ENCODE results near the gene RRP9. TPM values are rescaled to one million over a fixed set of nuclear protein-coding genes. Genes with fewer than 3 reads are reported as not detected.

Gene RRP9
- total RNA-seq, 1 experiment from 2014 or later: 49.9 TPM

DNA sequence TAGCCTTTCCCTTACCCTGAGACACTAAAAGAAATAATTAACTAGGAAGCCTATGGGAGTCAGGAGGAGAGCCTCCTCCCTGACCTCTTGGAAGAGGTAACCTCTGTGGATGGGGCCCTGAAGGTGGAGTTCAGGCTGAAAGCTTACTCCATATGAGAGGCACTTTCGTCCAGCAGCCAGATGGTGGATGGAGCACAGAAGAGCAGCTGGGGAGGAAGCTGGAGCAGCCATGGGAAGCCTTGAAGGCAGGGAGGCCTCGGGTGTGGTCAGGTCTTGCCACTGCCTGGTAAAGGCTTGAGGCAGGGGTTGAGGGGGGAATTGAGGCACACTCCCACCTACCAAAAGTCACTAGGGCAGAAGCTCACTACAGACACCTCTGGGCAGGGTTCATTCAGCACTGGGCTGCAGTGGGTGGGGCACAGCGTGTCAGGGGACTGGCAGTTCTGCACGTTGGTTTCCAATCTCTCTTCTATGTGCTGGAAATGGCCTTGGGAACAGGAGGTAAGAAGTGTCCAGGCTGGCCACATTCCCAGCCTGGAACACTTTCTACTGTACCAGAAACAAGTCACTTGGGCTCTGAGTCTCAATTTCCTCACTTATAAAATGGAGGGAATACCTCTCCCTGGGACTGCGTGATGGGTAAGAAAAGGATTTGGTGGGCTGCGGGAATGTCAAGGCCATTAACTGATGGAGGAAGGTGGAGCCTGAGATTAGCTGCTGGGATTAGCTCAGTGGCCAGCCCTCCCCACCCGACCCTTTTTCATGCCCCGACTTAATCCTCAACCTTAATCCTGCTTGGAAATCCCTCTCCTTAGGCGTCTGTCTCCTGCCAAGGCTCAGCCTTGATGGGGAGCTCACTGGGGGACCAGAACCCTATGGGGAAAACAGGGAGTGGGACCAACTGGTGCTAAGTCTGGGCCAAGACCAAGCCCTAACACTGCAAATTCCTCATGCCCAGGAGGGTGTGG, 20.2 kb upstream of the RRP9 start (continued):
- TF ChIP-seq, protein P1, sequence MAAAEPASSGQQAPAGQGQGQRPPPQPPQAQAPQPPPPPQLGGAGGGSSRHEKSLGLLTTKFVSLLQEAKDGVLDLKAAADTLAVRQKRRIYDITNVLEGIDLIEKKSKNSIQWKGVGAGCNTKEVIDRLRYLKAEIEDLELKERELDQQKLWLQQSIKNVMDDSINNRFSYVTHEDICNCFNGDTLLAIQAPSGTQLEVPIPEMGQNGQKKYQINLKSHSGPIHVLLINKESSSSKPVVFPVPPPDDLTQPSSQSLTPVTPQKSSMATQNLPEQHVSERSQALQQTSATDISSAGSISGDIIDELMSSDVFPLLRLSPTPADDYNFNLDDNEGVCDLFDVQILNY (CRISPR knock-in tag; IDR thresholded peaks at IDR 0.05): no peak
- TF ChIP-seq ZNF138 (CRISPR knock-in tag; conservative IDR thresholded peaks at IDR 0.05) (no peak), SMAD4 (CRISPR knock-in tag; IDR thresholded peaks at IDR 0.05) (no peak)
- TF ChIP-seq, protein P2, sequence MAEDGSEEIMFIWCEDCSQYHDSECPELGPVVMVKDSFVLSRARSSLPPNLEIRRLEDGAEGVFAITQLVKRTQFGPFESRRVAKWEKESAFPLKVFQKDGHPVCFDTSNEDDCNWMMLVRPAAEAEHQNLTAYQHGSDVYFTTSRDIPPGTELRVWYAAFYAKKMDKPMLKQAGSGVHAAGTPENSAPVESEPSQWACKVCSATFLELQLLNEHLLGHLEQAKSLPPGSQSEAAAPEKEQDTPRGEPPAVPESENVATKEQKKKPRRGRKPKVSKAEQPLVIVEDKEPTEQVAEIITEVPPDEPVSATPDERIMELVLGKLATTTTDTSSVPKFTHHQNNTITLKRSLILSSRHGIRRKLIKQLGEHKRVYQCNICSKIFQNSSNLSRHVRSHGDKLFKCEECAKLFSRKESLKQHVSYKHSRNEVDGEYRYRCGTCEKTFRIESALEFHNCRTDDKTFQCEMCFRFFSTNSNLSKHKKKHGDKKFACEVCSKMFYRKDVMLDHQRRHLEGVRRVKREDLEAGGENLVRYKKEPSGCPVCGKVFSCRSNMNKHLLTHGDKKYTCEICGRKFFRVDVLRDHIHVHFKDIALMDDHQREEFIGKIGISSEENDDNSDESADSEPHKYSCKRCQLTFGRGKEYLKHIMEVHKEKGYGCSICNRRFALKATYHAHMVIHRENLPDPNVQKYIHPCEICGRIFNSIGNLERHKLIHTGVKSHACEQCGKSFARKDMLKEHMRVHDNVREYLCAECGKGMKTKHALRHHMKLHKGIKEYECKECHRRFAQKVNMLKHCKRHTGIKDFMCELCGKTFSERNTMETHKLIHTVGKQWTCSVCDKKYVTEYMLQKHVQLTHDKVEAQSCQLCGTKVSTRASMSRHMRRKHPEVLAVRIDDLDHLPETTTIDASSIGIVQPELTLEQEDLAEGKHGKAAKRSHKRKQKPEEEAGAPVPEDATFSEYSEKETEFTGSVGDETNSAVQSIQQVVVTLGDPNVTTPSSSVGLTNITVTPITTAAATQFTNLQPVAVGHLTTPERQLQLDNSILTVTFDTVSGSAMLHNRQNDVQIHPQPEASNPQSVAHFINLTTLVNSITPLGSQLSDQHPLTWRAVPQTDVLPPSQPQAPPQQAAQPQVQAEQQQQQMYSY (CRISPR knock-in tag; IDR thresholded peaks at IDR 0.05): no peak
- TF ChIP-seq, protein P3, sequence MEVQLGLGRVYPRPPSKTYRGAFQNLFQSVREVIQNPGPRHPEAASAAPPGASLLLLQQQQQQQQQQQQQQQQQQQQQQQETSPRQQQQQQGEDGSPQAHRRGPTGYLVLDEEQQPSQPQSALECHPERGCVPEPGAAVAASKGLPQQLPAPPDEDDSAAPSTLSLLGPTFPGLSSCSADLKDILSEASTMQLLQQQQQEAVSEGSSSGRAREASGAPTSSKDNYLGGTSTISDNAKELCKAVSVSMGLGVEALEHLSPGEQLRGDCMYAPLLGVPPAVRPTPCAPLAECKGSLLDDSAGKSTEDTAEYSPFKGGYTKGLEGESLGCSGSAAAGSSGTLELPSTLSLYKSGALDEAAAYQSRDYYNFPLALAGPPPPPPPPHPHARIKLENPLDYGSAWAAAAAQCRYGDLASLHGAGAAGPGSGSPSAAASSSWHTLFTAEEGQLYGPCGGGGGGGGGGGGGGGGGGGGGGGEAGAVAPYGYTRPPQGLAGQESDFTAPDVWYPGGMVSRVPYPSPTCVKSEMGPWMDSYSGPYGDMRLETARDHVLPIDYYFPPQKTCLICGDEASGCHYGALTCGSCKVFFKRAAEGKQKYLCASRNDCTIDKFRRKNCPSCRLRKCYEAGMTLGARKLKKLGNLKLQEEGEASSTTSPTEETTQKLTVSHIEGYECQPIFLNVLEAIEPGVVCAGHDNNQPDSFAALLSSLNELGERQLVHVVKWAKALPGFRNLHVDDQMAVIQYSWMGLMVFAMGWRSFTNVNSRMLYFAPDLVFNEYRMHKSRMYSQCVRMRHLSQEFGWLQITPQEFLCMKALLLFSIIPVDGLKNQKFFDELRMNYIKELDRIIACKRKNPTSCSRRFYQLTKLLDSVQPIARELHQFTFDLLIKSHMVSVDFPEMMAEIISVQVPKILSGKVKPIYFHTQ (CRISPR knock-in tag; IDR thresholded peaks at IDR 0.05): no peak

DNA sequence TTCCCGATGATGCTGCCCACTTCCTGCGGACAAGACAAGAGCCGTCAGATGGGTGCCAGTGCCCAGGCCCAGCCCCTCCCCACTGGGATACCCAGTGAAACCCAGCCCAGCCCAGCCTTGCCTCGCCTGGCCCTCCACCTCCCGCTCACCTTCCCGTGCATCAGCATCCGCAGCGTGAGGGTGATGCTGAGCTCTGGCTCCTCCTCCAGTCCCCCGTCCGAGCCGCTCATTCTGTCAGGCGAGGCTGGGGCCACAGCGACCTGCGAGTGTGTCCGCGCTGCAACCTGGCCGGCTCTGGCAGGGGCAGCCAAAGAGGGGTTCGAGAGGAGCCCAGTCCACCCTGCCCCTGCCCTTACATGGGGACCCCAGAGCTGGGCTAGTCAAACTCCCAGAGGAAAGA, 19.3 kb upstream of the RRP9 start:
- POLR2A ChIA-PET: interaction anchor here (1.8 kb wide), 1 partner anchor 8 kb away, joined by 4 read pairs; no protein-coding TSS in a partner anchor
- H3K4me1 Mint-ChIP-seq: peaks cover 25% of the 10 kb centered on the region

DNA sequence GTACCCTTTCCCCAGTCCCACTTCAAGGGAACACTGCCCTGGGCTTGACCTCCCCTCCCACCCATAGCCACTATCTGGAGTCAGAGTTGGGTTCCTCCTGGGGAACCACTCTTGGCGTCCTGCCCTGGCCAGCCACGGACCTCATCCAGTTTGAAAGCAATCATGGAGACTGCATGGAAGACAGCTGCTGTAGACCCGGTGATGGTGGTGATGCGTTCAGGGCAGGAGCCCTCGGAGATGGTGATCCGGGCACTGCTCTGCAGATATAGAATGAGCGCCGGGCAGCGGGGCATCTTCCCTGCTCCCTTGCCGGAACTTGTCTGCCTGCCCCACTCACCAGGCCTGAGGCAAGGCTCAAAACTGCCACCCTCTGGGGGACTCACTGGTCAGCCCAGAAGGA, 18.7 kb upstream of the RRP9 start:
- ChIA-PET CTCF (interaction anchor here (6.5 kb wide), 1 partner anchor 15 kb away, joined by 60 read pairs; the partner anchor contains the start of genes ABHD14A and ABHD14B), POLR2A (interaction anchor here (1.8 kb wide), 1 partner anchor 9 kb away, joined by 4 read pairs; no protein-coding TSS in a partner anchor)
- ATAC-seq (no peak), DNase-seq (ENCODE audit: low spot score) (no peak)
- no peaks in the 10 kb centered on the region for H3K36me3 Mint-ChIP-seq
- H3K4me1 Mint-ChIP-seq: peaks cover 19% of the 10 kb centered on the region
- no peak overlapping the region for H3K27ac Mint-ChIP-seq
- no peak for TF ChIP-seq CREB1 (CRISPR knock-in tag; IDR thresholded peaks at IDR 0.05)
- TF ChIP-seq TEAD4 (CRISPR knock-in tag; IDR thresholded peaks at IDR 0.05): no peak
- no peak for TF ChIP-seq ZNF317 (CRISPR knock-in tag; IDR thresholded peaks at IDR 0.05; ENCODE audit: borderline replicate concordance, low read depth)
- H3K27me3 Mint-ChIP-seq (ENCODE audit: low read depth): peaks cover 20% of the 10 kb centered on the region
- H3K9me3 Mint-ChIP-seq: no peaks in the 10 kb centered on the region
- no peak overlapping the region for H3K4me3 Mint-ChIP-seq

More for the DNA sequence above, 19.3 kb upstream of the RRP9 start:
- Mint-ChIP-seq H3K27me3 (ENCODE audit: low read depth) (peaks cover 22% of the 10 kb centered on the region), H3K36me3 (no peaks in the 10 kb centered on the region), H3K9me3 (no peaks in the 10 kb centered on the region), H3K27ac (no peak overlapping the region; the same call in 1 of the 2 replicates), H3K4me3 (no peak overlapping the region)
- ATAC-seq (no peak), DNase-seq (ENCODE audit: low spot score) (no peak)
- TF ChIP-seq NFYB (CRISPR knock-in tag; conservative IDR thresholded peaks at IDR 0.05; ENCODE audit: low read depth) (no peak), TEAD4 (CRISPR knock-in tag; IDR thresholded peaks at IDR 0.05) (no peak), ESRRA (CRISPR knock-in tag; IDR thresholded peaks at IDR 0.05; ENCODE audit: borderline replicate concordance) (no peak), SMAD4 (CRISPR knock-in tag; IDR thresholded peaks at IDR 0.05) (no peak), NR3C1 (CRISPR knock-in tag; conservative IDR thresholded peaks at IDR 0.05; ENCODE audit: low read depth) (no peak)
- CTCF ChIA-PET: interaction anchor here (0.9 to 6.5 kb wide), 3 partner anchors 14 to 21 kb away, joined by 3 to 60 read pairs (median 19); partner anchors contain the start of genes ABHD14A, ABHD14B, ACY1 and RRP9

Data from WTC11 (cell line).